Thyroid gland (tissue), 4 donors: ENCODE measurements around the gene USP3.

Experiments used
- POLR2A ChIP-seq, 2 donors: fragments of 450-650 bp; IDR thresholded peaks; one replicate each; pipeline ENCODE4 v1.6.1; 2017; ENCODE audit warnings: antibody characterized with exemption in 2 of 2, mild to moderate bottlenecking in 2 of 2, moderate library complexity in 1 of 2
- TF ChIP-seq, protein P1 (sequence below), 6 experiments: fragments of 200-600 bp in 3 of 6; fragments of 450-650 bp in 3 of 6; sonication (generic) in 3 of 6; IDR thresholded peaks; one replicate each; pipeline ENCODE4 v1.5.1; 2016 to 2019; ENCODE audit warnings: antibody characterized with exemption in 6 of 6, mild to moderate bottlenecking in 2 of 6, inconsistent platforms in 1 of 6, moderate library complexity in 1 of 6

DNA sequence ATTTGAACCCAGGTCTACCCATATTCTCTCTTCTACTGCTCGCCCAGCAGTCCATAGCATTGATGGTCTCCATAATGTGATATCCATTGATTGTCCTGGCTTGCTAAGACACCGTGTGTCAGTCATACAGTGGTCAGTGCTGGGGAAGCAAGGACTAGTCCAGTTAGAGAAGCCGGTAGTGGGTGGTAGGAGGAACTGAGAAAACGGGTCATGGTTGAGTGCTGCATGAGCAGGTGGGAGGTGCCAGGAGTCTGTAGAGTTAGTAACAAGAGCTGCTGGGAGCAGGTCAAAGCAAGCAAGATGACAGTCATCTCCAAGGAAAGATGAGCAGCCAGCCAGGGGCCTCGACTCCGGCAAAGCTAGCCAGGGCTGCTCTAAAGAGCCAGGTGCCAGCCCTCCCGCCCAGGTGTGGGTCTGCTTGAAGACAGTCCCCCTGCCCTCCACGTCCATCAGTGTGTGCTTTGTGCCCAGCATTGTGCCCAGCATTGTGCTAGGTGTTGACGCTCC is 29.5 kb upstream of the USP3 start:
- TF ChIP-seq, protein P1, sequence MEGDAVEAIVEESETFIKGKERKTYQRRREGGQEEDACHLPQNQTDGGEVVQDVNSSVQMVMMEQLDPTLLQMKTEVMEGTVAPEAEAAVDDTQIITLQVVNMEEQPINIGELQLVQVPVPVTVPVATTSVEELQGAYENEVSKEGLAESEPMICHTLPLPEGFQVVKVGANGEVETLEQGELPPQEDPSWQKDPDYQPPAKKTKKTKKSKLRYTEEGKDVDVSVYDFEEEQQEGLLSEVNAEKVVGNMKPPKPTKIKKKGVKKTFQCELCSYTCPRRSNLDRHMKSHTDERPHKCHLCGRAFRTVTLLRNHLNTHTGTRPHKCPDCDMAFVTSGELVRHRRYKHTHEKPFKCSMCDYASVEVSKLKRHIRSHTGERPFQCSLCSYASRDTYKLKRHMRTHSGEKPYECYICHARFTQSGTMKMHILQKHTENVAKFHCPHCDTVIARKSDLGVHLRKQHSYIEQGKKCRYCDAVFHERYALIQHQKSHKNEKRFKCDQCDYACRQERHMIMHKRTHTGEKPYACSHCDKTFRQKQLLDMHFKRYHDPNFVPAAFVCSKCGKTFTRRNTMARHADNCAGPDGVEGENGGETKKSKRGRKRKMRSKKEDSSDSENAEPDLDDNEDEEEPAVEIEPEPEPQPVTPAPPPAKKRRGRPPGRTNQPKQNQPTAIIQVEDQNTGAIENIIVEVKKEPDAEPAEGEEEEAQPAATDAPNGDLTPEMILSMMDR (IDR thresholded peaks at IDR 0.05) = no peak
- no peak for TF ChIP-seq POLR2A (IDR thresholded peaks at IDR 0.05)
